Stimulated activated effector memory CD8-positive, alpha-beta T cell treated with anti-CD3 and anti-CD28 coated beads, Interleukin-12 subunit alpha, Interleukin-12 subunit beta, amount 100 ng/mL, for 72 hours (primary cell): Measurements from ENCODE around the gene UBN2.

Experiments
- ATAC-seq: fragments of 150-1000 bp; cut with Tn5 transposase; 2 replicates; pipeline ENCODE4 v1.10.0; 2021
- DNase-seq, 2 donors: peaks; one replicate each; pipeline ENCODE4 v3.0.0; 2021 to 2022; ENCODE audit warnings: low spot score in 2 of 2
- H3K27ac Mint-ChIP-seq: one replicate; pipeline ENCODE4 v1.8.0; 2022; ENCODE audit warnings: mild to moderate bottlenecking, mixed read lengths
- H3K36me3 Mint-ChIP-seq: one replicate; pipeline ENCODE4 v1.8.0; 2022; ENCODE audit warnings: mild to moderate bottlenecking, mixed read lengths
- H3K4me1 Mint-ChIP-seq: one replicate; pipeline ENCODE4 v1.8.0; 2022; ENCODE audit warnings: mixed read lengths
- H3K4me3 Mint-ChIP-seq: one replicate; pipeline ENCODE4 v1.8.0; 2022; ENCODE audit warnings: mild to moderate bottlenecking, mixed read lengths
- H3K9me3 Mint-ChIP-seq: one replicate; pipeline ENCODE4 v1.8.0; 2022; ENCODE audit warnings: mixed read lengths

UBN2 gene

DNA sequence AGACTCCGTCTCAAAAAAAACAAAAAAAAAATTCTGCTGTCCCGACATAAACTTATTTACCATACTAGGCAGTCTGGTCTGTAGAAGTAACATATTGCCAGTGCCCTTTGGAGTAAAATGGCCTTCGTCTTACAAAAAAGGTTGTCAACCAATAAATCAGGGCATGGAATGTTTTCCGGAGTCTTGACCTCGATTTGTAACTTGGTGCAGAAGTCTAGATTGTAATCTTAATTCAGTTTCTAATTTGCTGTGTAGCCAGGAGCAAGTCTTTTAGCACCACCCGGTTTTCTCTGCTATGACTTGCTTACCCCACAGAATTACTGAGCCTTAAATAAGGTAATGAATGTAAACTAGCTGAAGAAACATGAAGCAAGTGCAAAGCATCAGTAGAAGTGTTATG, 23.2 kb downstream of the UBN2 start:
- H3K9me3 Mint-ChIP-seq: no peaks in the 10 kb centered on the region
- ATAC-seq (no peak), DNase-seq (no peak)
- H3K4me3 Mint-ChIP-seq: no peak overlapping the region
- H3K27ac Mint-ChIP-seq: no peak overlapping the region
- peaks cover 71% of the 10 kb centered on the region for H3K36me3 Mint-ChIP-seq
- H3K4me1 Mint-ChIP-seq: no peaks in the 10 kb centered on the region

DNA sequence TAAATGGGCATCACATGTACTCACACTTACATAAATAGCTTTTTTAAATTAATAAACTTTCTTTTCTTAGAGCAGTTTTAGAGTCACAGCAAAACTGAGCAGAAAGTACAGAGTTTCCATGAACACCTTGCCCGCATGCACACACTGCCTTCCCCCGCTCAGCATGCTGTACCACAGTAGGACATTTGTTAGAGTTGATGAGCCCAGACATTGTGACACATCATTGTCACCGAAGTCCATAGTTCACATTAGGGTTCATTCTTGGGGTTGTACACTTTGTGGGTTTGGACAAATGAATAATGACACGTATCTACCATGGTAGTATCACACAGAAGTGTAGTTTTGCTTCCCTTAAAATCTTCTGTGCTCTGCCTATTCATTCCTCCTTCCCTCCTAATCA, 23.7 kb downstream of the UBN2 start:
- no peak overlapping the region for H3K4me3 Mint-ChIP-seq
- H3K9me3 Mint-ChIP-seq: no peaks in the 10 kb centered on the region
- H3K27ac Mint-ChIP-seq: no peak overlapping the region
- no peaks in the 10 kb centered on the region for H3K4me1 Mint-ChIP-seq
- peaks cover 75% of the 10 kb centered on the region for H3K36me3 Mint-ChIP-seq
- ATAC-seq (no peak), DNase-seq (no peak)

DNA sequence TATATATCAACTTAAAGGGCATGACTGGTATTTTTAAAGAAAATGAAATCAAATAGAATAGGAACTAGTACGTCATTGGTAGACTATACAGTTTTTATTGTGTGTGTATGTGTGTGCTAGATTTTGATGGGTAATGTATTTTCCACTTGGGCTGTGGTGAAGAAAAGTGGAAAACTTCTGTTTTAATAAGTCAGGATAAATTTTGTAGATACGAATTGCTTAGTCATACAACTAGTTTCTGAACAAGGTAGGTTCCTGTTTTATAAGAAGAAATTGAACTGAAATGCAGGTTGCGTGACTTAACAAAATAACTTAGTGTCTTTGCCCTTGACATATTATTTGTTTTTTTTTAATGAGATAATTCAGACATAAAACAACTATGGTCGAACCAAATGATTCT, 24.3 kb downstream of the UBN2 start:
- DNase-seq (no peak), ATAC-seq (no peak)
- H3K4me3 Mint-ChIP-seq: no peak overlapping the region
- no peaks in the 10 kb centered on the region for H3K4me1 Mint-ChIP-seq
- H3K27ac Mint-ChIP-seq: no peak overlapping the region
- no peaks in the 10 kb centered on the region for H3K9me3 Mint-ChIP-seq
- peaks cover 79% of the 10 kb centered on the region for H3K36me3 Mint-ChIP-seq

DNA sequence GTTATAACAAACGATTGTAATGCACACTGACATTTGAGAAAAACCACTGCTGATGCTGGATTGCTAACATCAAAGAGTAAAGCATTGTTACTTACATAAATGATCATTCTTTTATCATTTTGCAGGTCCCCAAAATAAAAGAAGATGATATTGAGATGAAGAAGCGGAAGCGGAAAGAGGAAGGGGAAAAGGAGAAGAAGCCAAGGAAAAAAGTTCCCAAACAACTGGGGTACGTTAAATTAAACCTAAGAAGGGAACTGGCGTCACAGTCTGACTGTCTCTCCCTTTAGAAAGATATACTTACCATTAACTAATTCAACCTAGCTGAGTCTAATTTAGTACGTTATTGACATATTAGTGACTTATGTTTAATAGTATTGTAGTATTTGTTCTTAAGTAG, 28.1 kb downstream of the UBN2 start:
- Mint-ChIP-seq H3K4me1 (no peaks in the 10 kb centered on the region), H3K27ac (no peak overlapping the region), H3K9me3 (no peaks in the 10 kb centered on the region), H3K36me3 (peaks cover 82% of the 10 kb centered on the region), H3K4me3 (no peak overlapping the region)
- ATAC-seq (no peak), DNase-seq (no peak)

DNA sequence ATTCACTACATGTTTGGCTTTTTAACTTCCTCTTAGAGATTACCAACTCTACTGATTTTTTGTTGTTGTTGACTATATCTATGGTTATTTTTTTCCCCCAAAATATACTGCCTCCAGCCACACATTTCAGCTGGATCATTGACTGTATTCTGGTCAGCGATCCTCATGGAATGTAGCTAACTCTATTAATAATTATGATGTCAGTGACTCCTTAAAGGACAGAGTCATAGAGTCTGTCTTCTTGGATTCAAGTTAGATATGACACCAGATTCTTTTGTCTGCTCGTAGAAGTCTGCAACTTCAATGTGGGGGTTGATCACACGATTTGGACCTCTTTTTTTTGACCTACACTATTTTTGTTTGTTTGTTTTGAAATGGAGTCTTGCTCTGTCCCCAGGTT, 33.2 kb downstream of the UBN2 start:
- Mint-ChIP-seq H3K27ac (no peak overlapping the region), H3K4me1 (no peaks in the 10 kb centered on the region), H3K4me3 (no peak overlapping the region), H3K9me3 (no peaks in the 10 kb centered on the region), H3K36me3 (peaks cover 96% of the 10 kb centered on the region)
- ATAC-seq: no peak
- DNase-seq: no peak

DNA sequence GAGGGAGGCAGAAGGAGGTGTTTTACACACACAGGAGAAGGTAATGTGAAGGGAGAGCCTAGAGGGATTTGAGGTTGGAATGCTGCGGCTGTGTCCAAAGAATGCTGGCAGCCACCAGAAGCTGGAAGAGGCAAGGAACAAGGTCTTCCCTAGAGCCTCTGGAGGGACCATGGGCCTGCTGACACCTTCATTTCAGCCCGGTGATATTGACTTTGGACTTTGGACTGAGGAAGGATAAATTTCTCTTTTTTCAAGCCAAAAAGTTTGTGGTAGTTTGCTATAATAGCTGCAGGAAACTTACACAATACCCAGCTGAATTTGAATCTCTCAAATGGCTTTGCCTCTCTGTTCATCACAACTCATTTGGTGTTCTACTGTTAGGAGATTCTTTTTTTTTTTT, 34.6 kb downstream of the UBN2 start:
- DNase-seq (no peak), ATAC-seq (no peak)
- Mint-ChIP-seq H3K9me3 (no peaks in the 10 kb centered on the region), H3K4me3 (no peak overlapping the region), H3K27ac (no peak overlapping the region), H3K36me3 (peaks cover 97% of the 10 kb centered on the region), H3K4me1 (no peaks in the 10 kb centered on the region)

DNA sequence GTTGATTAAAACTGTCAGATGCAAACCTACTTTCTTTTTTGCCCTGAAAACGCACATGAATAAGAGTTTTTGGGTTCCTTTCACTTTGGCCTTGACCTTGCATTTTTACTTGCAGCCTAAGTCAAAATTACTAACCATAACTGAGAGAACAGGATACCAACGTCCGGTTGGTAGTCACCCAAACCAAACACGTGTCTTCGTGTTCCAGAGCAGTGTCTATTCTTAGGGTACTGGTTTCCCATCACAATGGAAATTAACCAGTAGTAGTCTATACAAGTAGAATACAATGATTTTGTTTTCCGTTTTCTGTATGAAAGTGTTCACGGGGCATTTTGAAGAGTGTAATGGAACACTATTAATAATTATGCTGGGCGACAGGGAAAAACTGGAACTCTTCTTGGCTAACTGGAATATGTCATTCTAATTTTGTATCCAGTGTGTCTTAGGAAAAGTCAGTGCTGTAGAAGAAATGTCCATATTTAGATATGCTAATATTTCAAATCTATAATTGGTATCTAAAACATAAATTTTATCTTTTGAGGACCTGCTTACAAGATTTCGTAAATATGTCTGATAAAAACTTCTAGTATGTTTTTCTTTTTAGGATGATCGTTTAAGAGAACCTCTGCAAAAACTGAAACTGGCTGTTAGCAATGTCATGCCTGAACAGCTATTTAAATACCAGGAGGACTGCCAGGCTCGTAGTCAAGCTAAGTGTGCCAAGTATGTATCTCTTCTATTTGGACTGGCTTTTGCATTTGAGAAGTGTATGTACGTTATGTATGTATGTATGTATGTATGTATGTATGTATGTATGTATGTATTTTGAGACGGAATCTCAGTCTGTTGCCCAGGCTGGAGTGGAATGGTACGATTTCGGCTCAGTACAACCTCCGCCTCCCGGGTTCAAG, 40.9 kb downstream of the UBN2 start:
- no peak overlapping the region for H3K4me3 Mint-ChIP-seq
- DNase-seq (no peak), ATAC-seq (no peak)
- H3K9me3 Mint-ChIP-seq: no peaks in the 10 kb centered on the region
- peaks cover 98% of the 10 kb centered on the region for H3K36me3 Mint-ChIP-seq
- no peaks in the 10 kb centered on the region for H3K4me1 Mint-ChIP-seq
- H3K27ac Mint-ChIP-seq: no peak overlapping the region

DNA sequence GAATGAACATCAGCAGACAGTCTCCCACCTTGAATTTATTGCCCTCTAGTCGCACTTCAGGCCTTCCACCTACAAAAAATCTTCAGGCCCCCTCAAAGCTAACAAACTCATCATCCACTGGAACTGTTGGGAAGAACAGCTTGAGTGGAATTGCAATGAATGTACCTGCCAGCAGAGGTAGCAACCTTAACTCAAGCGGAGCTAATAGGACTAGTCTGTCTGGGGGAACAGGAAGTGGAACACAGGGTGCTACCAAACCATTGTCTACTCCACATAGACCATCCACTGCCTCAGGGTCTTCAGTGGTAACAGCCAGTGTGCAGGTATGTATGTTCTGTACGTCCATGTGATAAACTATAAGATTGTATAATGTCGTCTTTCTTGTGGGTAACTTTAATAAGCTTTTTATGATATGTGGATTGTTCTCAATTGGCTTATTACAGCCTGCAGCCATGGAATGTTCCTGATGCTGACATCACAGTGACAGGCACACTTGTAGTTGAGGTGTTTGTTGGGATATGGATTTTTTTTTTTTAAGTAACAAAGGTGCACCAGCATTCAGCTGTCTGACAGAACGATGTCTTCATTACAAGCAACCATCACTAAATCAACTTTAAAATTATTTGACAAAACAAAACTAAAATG, 53.3 kb downstream of the UBN2 start:
- Mint-ChIP-seq H3K9me3 (no peaks in the 10 kb centered on the region), H3K36me3 (peaks cover 59% of the 10 kb centered on the region), H3K27ac (no peak overlapping the region), H3K4me1 (no peaks in the 10 kb centered on the region), H3K4me3 (no peak overlapping the region)
- no peak for DNase-seq
- ATAC-seq: no peak

DNA sequence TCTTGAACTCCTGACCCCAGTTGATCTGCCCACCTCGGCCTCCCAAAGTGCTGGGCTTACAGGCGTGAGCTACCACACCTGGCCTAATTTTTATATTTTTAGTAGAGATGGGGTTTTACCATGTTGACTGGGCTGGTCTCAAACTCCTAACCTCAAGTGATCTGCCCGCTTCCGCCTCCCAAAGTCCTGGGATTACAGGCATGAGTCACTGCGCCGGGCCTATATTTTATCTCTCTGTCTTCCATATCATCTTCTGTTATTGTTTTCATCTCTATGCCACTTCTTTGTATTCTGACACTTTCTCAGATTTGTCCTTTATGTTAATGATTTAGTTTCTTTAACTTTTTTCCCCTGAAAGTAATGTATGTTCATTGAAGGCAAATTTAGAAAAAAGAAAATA, 55.1 kb downstream of the UBN2 start:
- peaks cover 51% of the 10 kb centered on the region for H3K36me3 Mint-ChIP-seq
- ATAC-seq: no peak

DNA sequence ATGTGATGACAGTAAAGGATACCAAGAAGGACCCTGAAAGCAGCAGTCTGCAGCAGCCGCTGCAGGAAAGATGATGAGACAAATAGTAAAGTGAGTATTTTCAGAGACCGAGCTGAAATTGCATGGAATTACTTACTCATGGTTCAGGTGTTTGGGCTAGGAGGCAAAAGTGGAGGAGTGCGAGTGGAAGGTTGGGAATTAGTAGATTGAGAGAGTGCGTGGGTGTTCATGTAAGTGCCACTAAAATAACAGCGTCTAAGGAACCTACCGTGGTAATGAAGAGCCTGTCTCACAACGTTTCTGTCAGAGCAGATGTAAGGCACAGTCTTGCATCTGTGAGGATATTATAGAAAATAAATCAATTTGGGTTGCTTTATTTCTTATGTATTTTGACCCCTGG, 61.8 kb downstream of the UBN2 start:
- H3K4me1 Mint-ChIP-seq: no peaks in the 10 kb centered on the region
- no peak overlapping the region for H3K27ac Mint-ChIP-seq
- peaks cover 23% of the 10 kb centered on the region for H3K36me3 Mint-ChIP-seq
- H3K4me3 Mint-ChIP-seq: no peak overlapping the region
- no peak for ATAC-seq
- DNase-seq: no peak
- H3K9me3 Mint-ChIP-seq: no peaks in the 10 kb centered on the region

More for the DNA sequence above, 55.1 kb downstream of the UBN2 start:
- H3K4me1 Mint-ChIP-seq: no peaks in the 10 kb centered on the region
- DNase-seq: no peak
- no peak overlapping the region for H3K4me3 Mint-ChIP-seq
- H3K27ac Mint-ChIP-seq: no peak overlapping the region
- H3K9me3 Mint-ChIP-seq: no peaks in the 10 kb centered on the region

DNA sequence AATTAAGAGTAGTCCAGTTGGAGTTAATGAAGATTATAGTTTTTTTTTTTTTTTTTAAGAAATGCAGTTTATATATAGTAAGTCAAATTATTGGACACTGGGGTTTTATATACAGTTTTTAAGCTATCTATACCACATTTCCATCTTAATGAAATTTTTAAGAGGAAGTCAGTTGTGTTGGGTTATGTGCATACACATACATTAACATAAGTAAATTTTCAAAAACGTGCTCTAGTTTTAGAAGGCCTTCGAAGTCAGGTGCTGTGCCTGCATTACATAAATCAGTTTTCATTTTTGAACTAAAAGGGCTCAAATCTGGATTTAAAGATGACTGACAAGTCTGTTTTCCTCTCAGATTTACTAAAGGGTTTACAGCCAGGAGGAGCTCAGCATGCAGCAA, 62.5 kb downstream of the UBN2 start:
- no peaks in the 10 kb centered on the region for H3K4me1 Mint-ChIP-seq
- H3K4me3 Mint-ChIP-seq: no peak overlapping the region
- H3K9me3 Mint-ChIP-seq: no peaks in the 10 kb centered on the region
- ATAC-seq: no peak
- peaks cover 24% of the 10 kb centered on the region for H3K36me3 Mint-ChIP-seq
- no peak for DNase-seq
- no peak overlapping the region for H3K27ac Mint-ChIP-seq

DNA sequence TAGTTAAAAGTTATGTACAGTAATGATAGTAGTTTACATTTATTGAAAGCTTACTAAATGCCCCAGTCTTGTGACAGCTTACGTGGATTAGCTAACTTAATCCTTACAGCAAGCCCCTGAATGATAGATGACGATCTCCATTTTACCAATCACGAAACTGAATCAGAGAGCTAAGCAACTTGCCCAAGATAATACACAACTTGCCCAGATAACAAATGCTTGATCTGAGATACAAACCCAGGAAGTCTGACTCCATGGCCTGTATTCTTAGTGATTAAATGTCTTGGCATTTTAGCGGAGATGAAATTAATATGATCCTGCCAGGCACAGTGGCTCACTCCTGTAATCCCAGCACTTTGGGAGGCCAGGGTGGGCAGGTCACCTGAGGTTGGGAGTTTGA, 63.2 kb downstream of the UBN2 start:
- ATAC-seq: no peak
- Mint-ChIP-seq H3K4me1 (no peaks in the 10 kb centered on the region), H3K27ac (no peak overlapping the region), H3K9me3 (no peaks in the 10 kb centered on the region), H3K4me3 (no peak overlapping the region), H3K36me3 (peaks cover 28% of the 10 kb centered on the region)
- DNase-seq: no peak

DNA sequence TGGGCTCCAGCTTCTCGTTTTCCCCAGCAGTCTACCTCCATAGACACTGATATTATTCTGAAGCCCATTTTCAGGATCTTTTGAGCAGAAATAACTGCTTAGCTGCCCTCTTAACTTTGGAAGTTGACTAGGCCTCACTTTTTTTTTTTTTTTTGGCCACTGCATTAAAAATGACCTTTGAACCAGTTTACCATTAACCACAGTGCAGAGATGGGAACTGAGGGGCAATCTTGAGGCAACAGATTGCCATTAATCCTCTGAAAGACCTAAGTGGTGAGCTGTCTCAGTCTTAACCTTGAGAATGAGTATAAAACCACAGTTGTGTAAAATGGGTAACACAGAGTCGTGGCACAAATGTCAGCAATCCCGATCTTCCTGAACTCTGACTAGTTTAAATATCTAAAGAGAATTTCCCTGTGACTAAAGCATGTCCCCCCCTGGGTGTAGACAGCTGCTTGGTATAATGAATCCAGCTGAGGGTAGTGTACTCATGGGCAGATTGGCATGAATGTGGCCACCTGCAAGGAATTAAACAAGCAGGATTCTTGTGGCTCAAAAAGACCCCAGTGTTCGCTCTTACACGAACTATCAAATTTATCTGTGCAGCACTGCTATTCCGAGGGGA, 64.0 kb downstream of the UBN2 start:
- DNase-seq (no peak), ATAC-seq (no peak)
- Mint-ChIP-seq H3K36me3 (peaks cover 28% of the 10 kb centered on the region), H3K4me3 (no peak overlapping the region), H3K9me3 (no peaks in the 10 kb centered on the region), H3K4me1 (no peaks in the 10 kb centered on the region), H3K27ac (no peak overlapping the region)

DNA sequence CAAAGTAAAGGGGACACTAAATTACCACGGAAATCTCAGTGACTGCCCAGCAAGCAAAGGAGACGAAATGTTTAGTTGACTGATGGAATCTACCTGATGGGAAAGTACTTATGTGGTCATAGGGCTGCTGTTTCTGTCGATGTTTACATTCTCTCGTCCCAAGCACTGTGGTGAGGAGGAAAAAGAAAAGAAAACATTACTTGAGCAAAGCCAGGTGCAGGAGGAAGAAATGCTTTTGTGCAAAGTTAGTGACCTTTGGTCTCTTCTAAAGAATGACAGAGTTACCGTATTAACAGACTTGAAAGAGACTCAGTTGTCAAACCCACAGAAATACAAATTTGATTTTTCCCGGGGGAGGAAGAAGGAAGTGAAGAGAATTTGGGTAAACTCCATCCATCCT, 66.8 kb downstream of the UBN2 start:
- Mint-ChIP-seq H3K4me3 (no peak overlapping the region), H3K4me1 (no peaks in the 10 kb centered on the region), H3K9me3 (no peaks in the 10 kb centered on the region), H3K36me3 (peaks cover 34% of the 10 kb centered on the region), H3K27ac (no peak overlapping the region)
- DNase-seq (no peak), ATAC-seq (no peak)

DNA sequence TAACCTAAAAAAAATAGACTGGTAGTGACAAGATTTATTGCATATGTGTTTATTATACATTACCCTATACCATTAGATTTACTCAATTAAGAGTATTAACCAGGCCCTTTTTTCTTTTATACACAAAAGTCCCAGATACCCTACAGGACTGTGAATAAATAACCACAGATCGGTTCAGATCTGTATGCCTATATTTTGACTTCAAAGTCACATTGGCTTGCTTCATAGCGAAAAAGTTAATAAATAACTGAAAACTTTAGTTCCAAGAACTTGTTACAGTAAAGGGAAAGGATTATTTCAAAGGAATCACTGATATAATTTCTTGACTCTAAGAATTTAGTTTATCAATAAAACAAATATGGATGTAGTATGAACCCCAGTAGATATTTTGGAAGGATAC, 68.3 kb downstream of the UBN2 start:
- no peak overlapping the region for H3K27ac Mint-ChIP-seq
- DNase-seq (no peak), ATAC-seq (no peak)
- H3K4me3 Mint-ChIP-seq: no peak overlapping the region
- H3K4me1 Mint-ChIP-seq: no peaks in the 10 kb centered on the region
- no peaks in the 10 kb centered on the region for H3K9me3 Mint-ChIP-seq
- H3K36me3 Mint-ChIP-seq: peaks cover 34% of the 10 kb centered on the region

DNA sequence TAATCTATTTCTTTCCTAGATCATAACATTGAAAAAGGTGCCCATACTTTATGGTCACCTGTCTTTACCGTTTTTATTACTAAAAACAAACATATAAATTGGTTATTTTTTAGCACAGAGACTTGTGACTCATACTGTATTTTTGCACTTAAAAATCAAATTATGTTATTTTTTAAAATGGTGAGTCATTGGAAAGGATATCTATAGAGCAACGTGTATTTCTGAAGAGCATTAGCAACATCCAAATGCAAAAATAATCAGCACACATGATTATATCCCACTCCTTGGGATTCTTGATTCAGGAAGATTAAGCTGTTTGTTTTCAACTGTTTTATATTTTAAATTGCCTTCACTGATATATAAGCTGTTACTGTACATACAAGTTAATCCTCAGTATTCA, 69.4 kb downstream of the UBN2 start:
- H3K9me3 Mint-ChIP-seq: no peaks in the 10 kb centered on the region
- no peak for DNase-seq
- H3K36me3 Mint-ChIP-seq: peaks cover 30% of the 10 kb centered on the region
- H3K27ac Mint-ChIP-seq: no peak overlapping the region
- ATAC-seq: no peak
- H3K4me3 Mint-ChIP-seq: no peak overlapping the region
- no peaks in the 10 kb centered on the region for H3K4me1 Mint-ChIP-seq
